OCI-M1 (cell line): ENCODE results near the gene USP10.
"Not testable (repeated sequence)": the region's sequence is repeated elsewhere in the genome, so short reads cannot be mapped to it uniquely, and the experiment has no call there.

Experiments
- DNase-seq: peaks from one replicate; lab custom pipeline; 2025; lab: John Stamatoyannopoulos, UW

USP10 gene

GRCh38 chr16:84673561-84673960 is 26.2 kb upstream of the USP10 start:
- no peak for DNase-seq

- DNase-seq: no peak
Measured at GRCh38 chr16:84675423-84675822, 24.4 kb upstream of the USP10 start.

DNA sequence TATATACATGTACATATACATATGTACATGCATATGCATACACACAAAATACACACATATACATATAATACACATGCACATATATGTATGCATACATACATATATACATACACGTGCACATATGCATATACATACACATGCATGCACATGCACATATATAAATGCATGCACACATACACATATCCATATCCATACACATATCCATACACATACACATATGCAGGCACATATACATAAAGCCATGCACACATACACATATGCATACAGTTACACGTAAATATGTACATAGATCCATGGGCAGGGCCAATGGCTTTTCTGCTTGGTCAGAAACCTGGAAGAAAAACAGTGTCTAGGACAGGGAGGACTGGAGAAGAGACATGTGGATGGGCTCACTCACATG is 23.9 kb upstream of the USP10 start:
- no peak for DNase-seq

DNA sequence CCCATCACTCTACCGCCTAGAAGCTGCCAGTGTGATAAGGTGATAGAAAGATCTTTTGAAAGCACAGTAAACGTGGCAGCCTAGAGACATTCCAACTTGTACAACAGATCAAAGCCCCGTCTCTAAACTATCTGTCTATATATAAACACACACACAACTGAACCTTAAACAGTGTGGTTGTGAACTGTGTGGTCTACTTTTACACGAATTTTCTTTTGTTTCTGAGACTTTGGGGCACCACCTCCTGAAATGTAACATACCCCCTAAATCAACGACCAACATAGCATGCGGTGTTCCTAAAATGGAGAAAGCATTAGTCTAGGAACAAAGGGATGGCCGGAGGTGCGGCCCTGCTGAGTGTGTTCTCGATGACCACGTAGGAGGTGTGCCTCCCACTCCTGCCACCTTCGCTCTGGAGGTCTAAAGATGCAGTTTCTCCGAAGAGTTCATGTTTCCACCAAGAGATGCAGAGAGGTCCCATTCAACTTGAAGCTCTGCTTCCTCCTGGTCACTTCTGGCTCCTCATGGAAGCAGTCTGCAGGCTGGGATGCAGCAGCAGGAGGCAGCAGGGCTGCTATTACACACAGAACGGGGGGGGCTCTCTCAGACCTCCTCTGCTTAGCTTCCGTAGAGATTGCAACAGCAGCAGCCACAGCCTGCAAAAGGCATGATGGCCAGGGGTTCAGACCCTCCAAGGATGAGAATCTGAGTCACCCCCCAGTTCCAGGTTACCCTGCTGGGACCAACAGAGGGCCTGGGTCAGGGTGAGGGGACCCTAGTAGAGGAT is 22.6 kb upstream of the USP10 start:
- no peak for DNase-seq

- no peak for DNase-seq
Measured at GRCh38 chr16:84677849-84678248, 22.0 kb upstream of the USP10 start.

DNA sequence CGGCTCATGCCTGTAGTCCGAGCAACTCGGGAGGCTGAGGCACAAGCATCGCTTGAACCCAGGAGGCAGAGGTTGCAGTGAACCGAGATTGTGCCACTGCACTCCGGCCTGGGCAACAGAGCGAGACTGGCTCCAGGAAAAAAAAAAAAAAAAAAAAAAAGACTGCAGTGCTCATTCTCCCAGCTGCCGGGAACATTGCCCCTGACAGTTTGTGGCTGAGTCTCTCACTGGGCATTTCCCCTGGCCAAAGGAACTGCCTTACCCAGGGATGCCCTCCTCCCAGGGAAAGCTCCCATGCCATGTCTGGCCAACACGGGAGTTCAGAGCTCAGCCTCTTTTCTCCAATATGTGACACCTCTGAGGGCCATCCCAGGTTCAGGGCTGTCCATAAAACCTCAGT is 21.3 kb upstream of the USP10 start:
- no peak for DNase-seq

GRCh38 chr16:84680165-84680842 is 19.5 kb upstream of the USP10 start:
- no peak for DNase-seq

- no peak for DNase-seq
Measured at GRCh38 chr16:84680843-84681629, 18.8 kb upstream of the USP10 start.

DNA sequence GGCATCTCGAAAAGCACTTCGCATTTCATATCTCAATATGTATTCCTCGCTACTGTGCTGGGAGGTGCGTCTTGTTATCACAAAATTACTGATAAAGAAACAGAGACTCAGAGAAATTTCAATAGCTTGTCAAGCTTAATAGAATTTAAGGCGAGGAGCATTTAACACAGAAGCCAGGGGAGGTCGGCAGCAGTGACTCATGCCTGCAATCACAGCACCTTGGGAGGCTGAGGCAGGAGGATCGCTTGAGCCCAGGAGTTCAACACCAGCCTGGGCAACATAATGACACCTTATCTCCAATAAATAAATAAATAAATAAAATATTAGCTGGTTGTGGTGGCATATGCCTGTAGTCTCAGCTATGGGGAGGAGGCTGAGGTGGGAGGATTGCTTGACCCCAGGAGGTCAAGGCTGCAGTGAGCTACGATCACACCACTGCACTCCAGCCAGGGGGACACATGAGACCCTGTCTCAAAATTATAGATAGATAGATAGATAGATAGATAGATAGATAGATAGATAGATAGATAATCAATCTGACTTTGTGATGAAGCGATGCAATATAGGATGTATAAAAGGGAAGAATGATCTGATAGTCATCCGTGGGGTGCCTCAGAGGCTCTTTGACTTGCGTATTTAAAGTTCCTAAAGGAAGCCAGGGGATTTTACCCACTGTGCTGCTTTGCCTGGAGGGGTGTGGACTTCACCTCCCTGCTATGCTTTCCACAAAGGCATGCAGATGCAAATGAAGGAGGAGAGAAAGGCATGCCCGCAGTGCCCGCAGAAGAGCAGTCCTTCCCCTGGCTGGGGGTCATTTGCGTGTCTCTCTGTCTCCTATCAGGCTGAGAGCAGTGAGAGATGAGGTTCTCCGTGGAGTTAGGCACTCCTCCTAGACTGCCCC is 15.9 kb upstream of the USP10 start:
- no peak for DNase-seq

- DNase-seq: no peak
Measured at GRCh38 chr16:84684592-84684965, 15.2 kb upstream of the USP10 start.

DNA sequence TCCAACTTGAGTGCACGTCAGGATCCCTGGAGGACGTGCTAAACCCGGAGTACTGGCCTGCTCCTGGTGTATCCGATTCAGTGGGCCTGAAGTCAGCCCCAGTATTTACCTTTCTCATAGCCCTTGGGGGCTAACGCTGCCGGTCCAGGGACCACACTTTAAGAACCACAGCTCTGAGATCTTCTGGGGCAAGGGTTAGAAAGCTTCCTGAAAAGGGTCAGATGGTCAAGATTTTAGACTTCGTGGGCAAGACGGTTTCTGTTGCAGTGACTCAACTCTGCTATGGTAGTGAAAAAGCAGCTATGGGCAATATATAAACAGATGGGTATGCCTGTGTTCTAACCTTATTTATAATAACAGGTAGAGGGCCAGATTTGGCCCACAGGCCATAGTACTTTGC is 14.6 kb upstream of the USP10 start:
- no peak for DNase-seq

DNA sequence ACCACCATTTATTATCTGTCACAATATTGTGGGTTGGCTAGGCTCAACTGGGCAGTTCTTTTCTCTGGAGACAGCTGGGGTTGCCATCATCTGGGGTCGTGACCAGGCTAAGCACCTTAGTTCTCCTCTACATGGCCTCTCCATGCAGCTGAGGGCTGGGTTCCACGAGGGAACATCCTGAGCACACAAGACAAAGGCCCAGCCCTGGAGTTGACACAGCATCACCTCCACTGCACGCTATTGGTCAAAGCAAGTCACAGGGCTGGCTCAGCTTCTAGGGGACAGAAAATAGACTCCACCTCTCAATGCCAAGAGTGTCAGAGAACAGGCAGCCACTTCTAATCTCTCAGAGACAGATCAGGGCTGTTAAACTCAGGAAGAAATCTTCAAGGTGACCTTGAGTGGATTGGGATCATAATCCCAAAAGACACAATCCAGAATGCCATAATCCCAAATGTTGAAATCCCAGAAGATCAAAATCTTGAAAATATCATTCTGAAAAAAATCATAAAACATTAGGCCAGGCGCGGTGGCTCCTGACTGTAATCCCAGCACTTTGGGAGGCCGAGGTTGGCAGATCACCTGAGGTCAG is 13.0 kb upstream of the USP10 start:
- DNase-seq: peak; percentile 25

DNA sequence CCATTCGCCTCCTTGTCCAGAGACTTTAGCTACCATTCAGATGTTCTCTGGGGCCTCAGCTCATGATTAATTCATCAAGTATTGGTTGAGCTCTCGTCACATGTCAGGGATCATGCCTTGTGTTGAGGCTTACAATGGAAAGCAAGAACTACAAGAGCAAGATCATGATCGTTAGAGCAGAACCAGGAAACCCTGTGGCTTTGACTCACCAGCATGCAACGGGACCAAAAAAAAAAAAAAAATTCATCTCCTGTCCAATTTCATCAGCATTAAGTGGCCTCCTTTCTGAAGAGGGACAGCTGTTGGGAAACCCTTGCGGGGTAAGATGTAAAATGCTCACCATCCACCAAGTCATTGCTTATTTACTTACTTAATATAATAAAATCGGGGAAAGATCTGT is 12.1 kb upstream of the USP10 start:
- DNase-seq: no peak

DNA sequence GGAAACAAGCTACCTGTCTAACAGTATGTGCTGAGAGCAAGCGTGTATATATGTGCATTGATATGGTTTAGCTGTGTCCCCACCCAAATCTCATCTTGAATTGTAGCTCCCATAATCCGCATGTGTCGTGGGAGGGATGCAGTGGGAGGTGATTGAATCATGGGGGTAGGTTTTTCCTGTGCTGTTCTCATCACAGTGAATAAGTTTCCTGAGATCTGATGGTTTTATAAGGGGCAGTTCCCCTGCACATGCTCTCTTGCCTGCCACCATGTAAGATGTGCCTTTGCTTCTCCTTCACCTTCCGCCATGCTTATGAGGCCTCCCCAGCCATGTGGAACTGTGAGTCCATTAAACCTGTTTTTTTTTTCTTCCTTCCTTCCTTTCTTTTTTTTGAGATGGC is 11.6 kb upstream of the USP10 start:
- not testable (repeated sequence) for DNase-seq

DNA sequence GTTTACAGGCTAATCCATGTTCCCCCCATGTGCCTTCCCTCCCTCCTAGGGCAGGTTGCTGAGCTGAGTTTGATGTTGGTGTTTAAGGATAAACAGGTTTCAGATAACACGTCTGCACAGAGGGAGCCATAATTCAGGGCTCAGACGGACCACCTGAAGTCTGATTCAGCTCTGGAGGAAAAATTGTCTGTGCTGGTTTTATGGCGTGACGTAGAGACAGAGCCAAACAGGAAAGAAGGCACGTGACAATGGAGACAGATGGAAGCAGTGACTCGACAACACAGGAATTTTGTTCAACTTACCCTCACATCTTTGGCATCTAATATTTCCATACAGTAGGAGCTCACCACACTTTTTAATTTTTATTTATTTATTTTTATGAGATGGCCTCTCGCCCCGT is 10.7 kb upstream of the USP10 start:
- no peak for DNase-seq

DNA sequence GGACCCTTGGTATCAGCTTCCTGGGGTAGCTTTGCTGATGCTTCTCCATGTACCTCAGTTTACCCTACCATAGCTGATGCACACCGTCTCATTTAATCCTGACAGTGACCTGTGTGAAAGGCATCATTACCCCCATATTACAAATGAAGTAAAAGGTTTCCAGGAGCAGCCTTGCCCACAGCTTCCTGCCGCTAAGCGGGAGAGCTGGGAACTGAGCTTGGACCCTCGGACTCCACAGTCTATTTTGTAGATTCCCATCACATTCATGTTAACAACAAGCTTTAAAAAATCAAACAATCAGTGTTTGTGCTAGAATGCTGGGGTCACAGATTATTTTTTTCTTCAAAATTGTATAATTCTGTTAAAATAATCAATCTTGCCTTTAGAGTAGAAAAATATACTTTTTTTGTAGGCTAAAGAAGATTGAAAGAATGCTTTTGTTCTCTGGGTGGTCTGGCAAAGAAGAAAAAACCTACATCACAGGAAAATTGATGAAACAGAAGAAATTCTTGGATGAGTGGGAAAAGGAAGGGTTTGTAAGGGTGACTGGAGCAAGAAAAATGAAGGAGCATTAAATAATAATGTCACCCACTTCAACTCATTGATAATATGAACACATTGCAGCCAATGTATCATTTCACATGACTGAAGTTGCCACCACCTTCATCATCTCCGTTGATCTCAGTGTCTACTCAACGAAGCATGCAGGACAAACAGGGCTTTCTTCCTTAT is 9.5 kb upstream of the USP10 start:
- DNase-seq: no peak

DNA sequence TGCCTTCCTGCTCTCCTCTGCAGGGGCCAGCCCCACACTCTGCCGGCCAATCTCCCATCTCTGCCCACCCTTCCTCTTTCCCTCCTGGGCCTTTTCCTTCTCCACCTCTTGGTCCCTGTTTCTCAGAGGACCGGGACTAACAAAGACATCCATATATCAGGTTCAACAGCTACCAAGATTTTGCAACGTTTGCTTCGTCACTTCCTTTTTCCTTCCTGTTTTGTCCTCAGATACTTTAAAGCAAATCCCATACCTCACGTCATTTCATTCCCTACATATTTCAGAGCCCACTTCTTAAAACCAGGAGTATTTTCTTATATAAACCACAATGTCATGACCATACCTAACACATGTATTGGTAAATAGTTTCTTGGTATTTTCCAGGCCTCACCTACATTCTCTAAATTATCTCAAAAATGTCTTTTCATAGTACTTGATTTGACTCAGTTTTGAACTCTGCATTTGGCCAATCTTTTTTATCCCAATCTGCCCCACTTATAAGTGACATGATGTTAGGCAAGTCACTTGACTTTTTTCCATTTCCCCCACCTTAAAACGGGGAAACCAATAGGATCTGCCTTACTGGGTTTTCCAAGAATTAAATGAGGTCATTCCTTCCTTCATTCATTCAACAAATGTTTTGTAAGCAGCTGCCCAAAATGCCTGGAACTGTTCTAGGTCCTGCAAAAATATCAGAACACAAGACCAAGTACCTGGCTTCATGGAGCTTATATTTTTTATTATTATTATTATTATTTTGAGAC is 7.2 kb upstream of the USP10 start:
- peak; percentile 27 for DNase-seq

GRCh38 chr16:84693869-84694268 is 5.9 kb upstream of the USP10 start:
- DNase-seq: not testable (repeated sequence)

GRCh38 chr16:84694980-84695379 is 4.8 kb upstream of the USP10 start:
- no peak for DNase-seq

DNA sequence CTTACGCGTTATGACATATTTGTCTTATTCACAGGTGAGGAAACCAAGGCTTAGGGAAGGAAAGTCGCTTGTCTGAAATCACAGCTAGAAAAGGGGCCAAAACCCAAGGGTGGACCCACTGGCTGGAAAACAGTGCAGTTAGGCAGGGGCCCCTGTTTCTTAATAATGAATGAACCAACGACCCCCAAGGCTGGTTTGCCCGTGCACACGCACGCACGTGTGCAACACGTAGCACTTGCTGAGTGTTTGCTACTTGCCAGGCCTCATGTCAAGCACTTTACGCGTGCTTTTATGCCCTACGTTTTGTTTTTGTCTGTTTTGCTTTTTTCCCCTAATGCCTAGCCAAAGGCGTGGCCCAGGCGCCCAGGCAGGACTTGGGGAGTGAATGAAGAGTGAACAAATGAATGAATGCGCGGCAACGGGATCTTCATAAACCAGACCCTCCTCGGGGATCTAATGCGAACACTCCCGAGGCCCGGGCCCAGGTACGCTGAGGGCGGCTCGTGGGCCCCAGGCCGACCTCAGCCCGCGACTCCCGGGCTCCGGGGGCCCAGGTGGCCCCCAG is 571 bp upstream of the USP10 start:
- DNase-seq: peak; percentile 44
